HepG2 (cell line): Measurements from ENCODE around the gene SYT7. TPM values are rescaled to one million over a fixed set of nuclear protein-coding genes. Genes with fewer than 3 reads are reported as not detected.

Experiments used
- ATF4 ChIP-seq, 2 experiments: fragments of 450-650 bp in 1 of 2; sonication (generic) in 1 of 2; formaldehyde crosslinking; IDR thresholded peaks; 2 replicates each; pipeline versions ENCODE4 v1.5.0 to v1.8.0; 2020 to 2022; ENCODE audit warnings: mild to moderate bottlenecking in 1 of 2, missing genetic modification reagents in 1 of 2
- BCLAF1 ChIP-seq: fragments of 450-650 bp; IDR thresholded peaks from 2 replicates; pipeline ENCODE4 v1.6.1; 2017; ENCODE audit warnings: mild to moderate bottlenecking
- CCDC6 ChIP-seq: sonication (generic); formaldehyde crosslinking; IDR thresholded peaks from 2 replicates; pipeline ENCODE4 v1.8.1; 2022; ENCODE audit warnings: mild to moderate bottlenecking, missing genetic modification reagents, moderate library complexity
- CTCF ChIP-seq: sonication (generic); formaldehyde crosslinking; IDR thresholded peaks from 2 replicates; pipeline ENCODE4 v1.5.0; 2020; ENCODE audit warnings: mild to moderate bottlenecking, missing genetic modification reagents, moderate library complexity
- DNMT3B ChIP-seq: conservative IDR thresholded peaks from 2 replicates; pipeline ENCODE4 v1.6.1; 2016; ENCODE audit warnings: missing biosample characterization, control low read depth
- HDAC6 ChIP-seq: fragments of 200-600 bp; sonication (generic); IDR thresholded peaks from 2 replicates; pipeline ENCODE4 v1.7.0; 2017; ENCODE audit warnings: mild to moderate bottlenecking, antibody characterized with exemption, low read length, low read depth
- HNRNPL ChIP-seq: fragments of 200-400 bp; formaldehyde crosslinking; IDR thresholded peaks from 2 replicates; pipeline ENCODE4 v1.6.1; 2017; ENCODE audit warnings: mild to moderate bottlenecking, low read depth, low read length
- KLF11 ChIP-seq: IDR thresholded peaks from 2 replicates; pipeline ENCODE4 v1.6.1; 2016; ENCODE audit warnings: missing compliant biosample characterization
- LCORL ChIP-seq, 2 experiments: fragments of 450-650 bp in 1 of 2; sonication (generic) in 1 of 2; formaldehyde crosslinking in 1 of 2; IDR thresholded peaks; 2 replicates each; pipeline versions ENCODE4 v1.5.0 to v1.6.1; 2017 to 2020; ENCODE audit warnings: antibody characterized with exemption in 1 of 2, missing genetic modification reagents in 1 of 2
- RAD51 ChIP-seq: fragments of 450-650 bp; IDR thresholded peaks from 2 replicates; pipeline ENCODE4 v1.6.1; 2016; ENCODE audit warnings: borderline replicate concordance
- RXRA ChIP-seq: sonication (generic); formaldehyde crosslinking; IDR thresholded peaks from 2 replicates; pipeline ENCODE4 v1.5.1; 2020; ENCODE audit warnings: missing genetic modification reagents
- SNAI1 ChIP-seq: sonication (generic); formaldehyde crosslinking; IDR thresholded peaks from 2 replicates; pipeline ENCODE4 v1.5.0; 2020; ENCODE audit warnings: mild to moderate bottlenecking, missing genetic modification reagents, borderline replicate concordance
- SP4 ChIP-seq: sonication (generic); formaldehyde crosslinking; IDR thresholded peaks from 2 replicates; pipeline ENCODE4 v1.8.1; 2023; ENCODE audit warnings: mild to moderate bottlenecking, missing genetic modification reagents
- SRSF9 ChIP-seq: fragments of 200-400 bp; formaldehyde crosslinking; IDR thresholded peaks from 2 replicates; pipeline ENCODE4 v1.6.1; 2018; ENCODE audit warnings: borderline replicate concordance, mild to moderate bottlenecking, low read depth, low read length; ENCODE audit not compliant: insufficient read depth, poor library complexity, severe bottlenecking
- STAG1 ChIP-seq: sonication (generic); formaldehyde crosslinking; IDR thresholded peaks from 2 replicates; pipeline ENCODE4 v1.4.0; 2020; ENCODE audit warnings: missing genetic modification reagents
- ZBTB14 ChIP-seq: sonication (generic); formaldehyde crosslinking; IDR thresholded peaks from 2 replicates; pipeline ENCODE4 v1.4.0; 2020; ENCODE audit warnings: missing genetic modification reagents
- ZFP41 ChIP-seq: sonication (generic); formaldehyde crosslinking; IDR thresholded peaks from 2 replicates; pipeline ENCODE4 v1.4.0; 2020; ENCODE audit warnings: mild to moderate bottlenecking, missing genetic modification reagents, borderline replicate concordance
- ZKSCAN5 ChIP-seq: sonication (generic); formaldehyde crosslinking; IDR thresholded peaks from 2 replicates; pipeline ENCODE4 v1.5.1; 2020; ENCODE audit warnings: mild to moderate bottlenecking, missing genetic modification reagents
- ZNF362 ChIP-seq: sonication (generic); formaldehyde crosslinking; IDR thresholded peaks from 2 replicates; pipeline ENCODE4 v1.4.0; 2020; ENCODE audit warnings: missing genetic modification reagents, mild to moderate bottlenecking, borderline replicate concordance
- ZNF619 ChIP-seq: sonication (generic); formaldehyde crosslinking; IDR thresholded peaks from 2 replicates; pipeline ENCODE4 v1.4.0; 2020; ENCODE audit warnings: mild to moderate bottlenecking, missing genetic modification reagents
- ZNF747 ChIP-seq: sonication (generic); formaldehyde crosslinking; IDR thresholded peaks from 2 replicates; pipeline ENCODE4 v1.8.1; 2023; ENCODE audit warnings: missing genetic modification reagents, mild to moderate bottlenecking, borderline replicate concordance
- ZNF841 ChIP-seq: sonication (generic); formaldehyde crosslinking; IDR thresholded peaks from 2 replicates; pipeline ENCODE4 v1.8.1; 2023; ENCODE audit warnings: missing genetic modification reagents, borderline replicate concordance
- polyA plus RNA-seq, 8 experiments: library from polyadenylated mRNA; depleted of rRNA in 3 of 8; stranded (reverse) in 7 of 8; unstranded in 1 of 8; fragments of >200 nt; fragmentation: Illumina TruSeq in 4 of 8; extraction: Trizol in 4 of 8; gene quantifications; 2 replicates each; pipeline versions ENCODE4 v1.2.1 to v1.2.3, GENCODE V29; 2011 to 2016; ENCODE audit warnings: low read depth in 4 of 8, missing spikeins in 1 of 8, mixed read lengths in 1 of 8; ENCODE audit not compliant: insufficient read depth in 1 of 8
- total RNA-seq, 5 experiments: library from RNA; depleted of rRNA; stranded (reverse); fragments of >200 nt; fragmentation: Illumina TruSeq; extraction: Trizol; gene quantifications; 2 replicates each; pipeline ENCODE4 v1.2.3, GENCODE V29; 2016; ENCODE audit warnings: low read depth in 1 of 5

Gene SYT7
- total and polyA plus RNA-seq, 2 of the 13 experiments (the other 11 are each of a cell fraction or from before 2014, with no cell fraction given): 1.4 to 4.4 TPM

- TF ChIP-seq CTCF (CRISPR knock-in tag): peak; percentile 99
- TF ChIP-seq DNMT3B (CRISPR knock-in tag): no peak
- TF ChIP-seq ATF4 (CRISPR knock-in tag; IDR thresholded peaks at IDR 0.05): no peak
- TF ChIP-seq ZNF747: peak; percentile 57; the same call in 1 of the 2 replicates
- TF ChIP-seq CCDC6 (CRISPR knock-in tag): no peak
- no peak for TF ChIP-seq ZFP41 (CRISPR knock-in tag)
- TF ChIP-seq ZNF362 (CRISPR knock-in tag): no peak
- TF ChIP-seq RXRA (CRISPR knock-in tag): peak; percentile 92
- no peak for TF ChIP-seq LCORL (IDR thresholded peaks at IDR 0.05)
- peak; percentile 92 for TF ChIP-seq LCORL (CRISPR knock-in tag; IDR thresholded peaks at IDR 0.05)
- TF ChIP-seq ZNF619: no peak
- no peak for TF ChIP-seq SP4
- TF ChIP-seq HDAC6: no peak
- peak; percentile 77; the same call in 1 of the 2 replicates for TF ChIP-seq HNRNPL
- no peak for TF ChIP-seq ZKSCAN5 (CRISPR knock-in tag)
- no peak for TF ChIP-seq ZBTB14 (CRISPR knock-in tag)
- no peak for TF ChIP-seq ZNF841 (CRISPR knock-in tag)
- TF ChIP-seq BCLAF1: no peak
- 0 out of 2 replicates have a peak, but pooled peaks have one; percentile 25 for TF ChIP-seq SNAI1 (CRISPR knock-in tag)
- no peak for TF ChIP-seq SRSF9
- peak; percentile 83 for TF ChIP-seq STAG1
- no peak for TF ChIP-seq KLF11 (CRISPR knock-in tag)
- TF ChIP-seq RAD51: no peak
Measured at GRCh38 chr11:61577383-61578118, 3.3 kb downstream of the SYT7 start (continued).
